Endometrial microvascular endothelial cells (primary cell): Measurements from ENCODE around the gene ESR1. TPM values are rescaled to one million over a fixed set of nuclear protein-coding genes. Genes with fewer than 3 reads are reported as not detected.
"Not testable (repeated sequence)": the region's sequence is repeated elsewhere in the genome, so short reads cannot be mapped to it uniquely, and the experiment has no call there.

Experiments
- in situ Hi-C: cut with HindIII; loops from 2 replicates; pipeline ENCODE4 v1.10.0; 2017; ENCODE audit warnings: low sequenced_read_pairs, low pct_unique_long_range_greater_than_20kb; ENCODE audit errors: inconsistent ontology term
- total RNA-seq: library from RNA; depleted of rRNA; stranded (reverse); fragments of >200 nt; gene quantifications from one replicate; pipeline ENCODE4 v1.2.3, GENCODE V29; 2015; ENCODE audit errors: inconsistent ontology term

ESR1 gene
- total RNA-seq, 1 donor from 2014 or later: not detected

DNA sequence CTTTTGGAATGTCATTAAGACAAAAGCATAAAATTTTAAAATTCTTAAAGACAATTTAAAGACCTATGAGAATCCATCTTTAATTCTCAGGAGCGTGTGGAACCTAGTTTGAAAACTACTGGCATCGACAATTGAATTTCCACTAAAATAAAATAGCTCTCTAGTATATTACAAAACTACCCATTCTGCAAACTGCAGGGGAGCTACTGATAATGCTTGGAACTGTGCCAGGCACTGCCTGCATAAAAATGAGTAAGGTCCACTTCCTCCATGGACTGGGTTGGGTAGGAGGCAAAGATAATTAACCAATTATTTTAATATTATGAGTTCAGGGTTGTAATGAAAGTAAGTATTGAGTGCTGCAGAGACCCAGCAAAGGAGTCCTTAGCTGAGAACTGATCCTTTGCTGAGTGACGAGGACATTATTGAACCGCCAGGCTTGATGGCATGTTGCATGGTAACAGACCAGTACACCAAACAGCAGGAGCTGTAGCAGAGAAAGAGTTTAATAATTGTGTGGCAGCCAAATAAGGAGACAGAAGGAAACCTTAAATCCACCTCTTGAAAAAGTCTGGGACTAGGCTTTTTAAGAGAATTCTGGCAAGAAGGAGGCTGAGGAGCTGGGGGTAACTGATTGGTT lies 261.3 kb downstream of the ESR1 start:
- in situ Hi-C loops: no loop called here

DNA sequence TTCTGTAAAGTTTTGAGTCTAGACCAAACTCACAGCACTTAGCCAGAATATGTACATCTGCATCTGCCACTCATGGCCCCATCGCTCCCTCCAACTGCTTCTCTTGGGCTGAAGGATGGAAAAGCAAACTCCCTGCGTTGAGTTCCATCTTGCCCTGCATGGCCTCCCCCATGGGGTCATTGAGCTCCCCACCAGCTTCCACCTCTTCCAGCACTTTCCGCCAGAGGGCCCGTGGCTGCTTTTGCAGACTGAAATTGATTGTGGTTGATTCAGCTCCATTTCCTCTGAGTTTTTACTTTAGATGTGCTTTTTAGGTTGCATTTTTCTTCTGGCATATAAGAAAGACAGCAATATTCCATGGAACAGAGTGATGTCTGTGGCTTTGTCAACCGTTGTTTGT lies 263.1 kb downstream of the ESR1 start:
- in situ Hi-C loops: no loop called here

DNA sequence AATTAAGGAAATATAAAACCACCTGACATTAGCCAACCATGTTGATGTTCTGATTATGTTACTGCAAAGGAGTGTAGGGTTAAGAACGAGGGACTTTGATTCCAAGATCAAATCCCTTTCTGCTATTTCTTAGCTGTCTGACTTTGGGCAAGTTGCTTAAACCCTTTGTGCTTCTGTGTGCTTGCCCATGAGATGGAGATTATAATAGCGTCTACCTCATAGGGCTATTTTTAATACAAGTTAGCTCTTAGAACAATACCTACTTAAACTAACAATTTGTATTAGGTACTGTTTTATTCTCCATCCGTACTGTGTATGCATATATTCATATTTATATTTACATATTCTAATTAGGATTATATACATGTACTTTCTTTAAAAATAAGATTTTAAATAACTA lies 263.8 kb downstream of the ESR1 start:
- in situ Hi-C loops: no loop called here

DNA sequence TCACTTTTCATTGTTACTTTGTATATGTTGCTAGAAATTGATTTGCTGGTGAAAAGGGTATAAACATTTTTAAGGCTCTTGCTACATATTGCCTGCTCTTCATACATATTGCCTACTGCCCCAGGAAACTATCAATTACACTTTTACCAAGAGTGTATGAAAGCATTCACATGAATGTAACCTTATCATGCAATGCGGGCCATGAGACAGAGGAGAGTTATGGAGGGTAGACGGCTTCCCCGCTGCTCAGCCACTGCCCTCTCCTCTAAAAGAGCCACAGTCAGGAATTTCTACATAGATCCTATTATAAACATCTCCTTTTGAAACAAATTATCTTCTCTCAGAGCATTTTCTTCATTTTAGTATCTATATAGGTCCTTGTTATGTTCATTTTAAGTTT lies 264.4 kb downstream of the ESR1 start:
- in situ Hi-C loops: no loop called here

GRCh38 chr6:152076242-152076641 lies 268.8 kb downstream of the ESR1 start:
- in situ Hi-C loops: not testable (repeated sequence)

- in situ Hi-C loops: no loop called here
Observed at GRCh38 chr6:152078001-152078400, 270.5 kb downstream of the ESR1 start.

GRCh38 chr6:152078804-152079203 lies 271.3 kb downstream of the ESR1 start:
- in situ Hi-C loops: no loop called here

DNA sequence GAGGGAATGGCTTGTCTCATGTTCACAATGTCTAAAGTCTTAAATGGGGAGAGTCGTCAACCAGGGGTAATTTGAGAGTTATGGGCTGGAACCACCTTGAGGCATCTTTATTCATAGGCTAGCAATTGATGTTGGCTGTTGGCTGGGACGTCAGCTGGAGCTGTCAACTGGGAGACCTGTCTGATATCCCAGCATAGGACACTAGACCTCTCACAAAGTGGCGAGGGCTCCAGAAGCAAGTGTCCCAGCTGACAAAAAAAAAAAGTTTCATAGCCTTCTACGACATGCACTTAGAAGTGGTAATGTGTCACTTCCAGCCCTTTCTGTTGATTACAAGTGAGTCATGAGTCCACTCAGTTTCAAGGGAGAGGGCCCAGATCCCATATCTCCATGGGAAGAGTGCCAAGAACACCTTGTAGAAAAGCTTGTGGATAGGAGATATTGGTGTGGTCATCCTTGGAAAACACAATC lies 278.0 kb downstream of the ESR1 start:
- in situ Hi-C loops: no loop called here

DNA sequence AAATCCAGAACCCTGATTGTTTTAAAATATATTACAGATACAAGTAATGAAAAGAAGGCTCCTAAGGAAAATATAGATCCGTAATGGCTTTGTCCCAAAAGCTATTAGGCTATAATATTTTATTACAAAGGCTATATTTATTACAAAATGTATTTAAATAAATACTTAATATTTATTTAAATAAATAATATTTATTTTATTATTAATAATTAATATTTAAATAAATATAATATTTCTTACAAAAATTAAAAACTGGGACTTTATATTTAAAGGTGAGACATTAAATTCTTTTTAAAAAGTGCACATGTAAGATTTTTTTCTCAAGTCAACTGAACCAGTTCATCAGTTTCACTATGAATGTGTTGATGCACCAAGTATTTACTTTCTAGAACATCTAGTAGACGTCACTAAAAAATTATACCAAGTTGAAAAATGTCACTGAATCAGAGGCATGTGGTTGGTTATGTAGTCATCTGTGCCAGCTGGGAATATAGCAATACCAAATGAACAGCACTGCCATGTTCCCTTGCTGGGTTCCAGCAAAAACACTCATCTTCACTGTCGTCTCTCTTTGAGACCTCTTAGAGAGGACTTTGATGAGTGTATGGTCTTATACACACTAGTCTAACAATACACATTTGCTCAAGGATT lies 278.9 kb downstream of the ESR1 start:
- in situ Hi-C loops: no loop called here

DNA sequence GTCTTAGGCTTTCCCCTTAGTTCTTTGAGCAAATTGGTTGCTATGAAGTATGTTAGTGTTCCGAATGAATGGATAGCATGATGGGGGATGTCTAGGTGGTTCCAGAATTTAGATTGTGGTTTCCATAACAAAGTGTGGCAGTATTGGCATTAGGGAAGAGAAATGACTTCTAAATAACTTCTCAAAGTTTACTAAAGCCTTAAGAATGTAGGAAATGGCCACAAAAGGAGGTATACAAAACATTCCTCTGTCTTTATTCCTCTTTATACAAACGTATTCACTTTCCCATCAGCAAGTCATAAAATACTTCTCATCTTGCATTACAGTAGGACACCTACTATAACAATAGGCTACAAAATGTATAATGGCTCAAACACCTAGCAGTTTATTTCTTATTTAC lies 279.6 kb downstream of the ESR1 start:
- in situ Hi-C loops: no loop called here

GRCh38 chr6:152087701-152088100 lies 280.2 kb downstream of the ESR1 start:
- in situ Hi-C loops: no loop called here

DNA sequence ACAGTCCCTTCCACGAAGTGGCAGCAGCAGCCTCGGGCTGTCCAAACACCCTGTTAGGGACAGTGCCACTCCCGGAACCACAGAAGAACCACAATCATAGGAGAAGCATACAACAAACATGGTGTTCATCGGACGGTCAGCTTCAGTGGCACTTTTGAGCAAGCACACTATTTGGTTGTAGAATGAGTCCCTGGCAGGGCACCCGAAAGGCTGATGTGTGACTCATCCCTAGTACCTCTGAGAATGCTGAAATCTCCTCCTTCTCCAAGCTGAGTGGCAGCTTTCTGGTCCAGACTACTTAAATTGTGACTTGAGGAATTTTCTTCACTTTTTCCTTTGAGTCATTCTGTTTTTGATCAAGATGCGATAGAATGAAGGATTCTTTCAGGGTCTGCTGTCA lies 282.5 kb downstream of the ESR1 start:
- in situ Hi-C loops: no loop called here

DNA sequence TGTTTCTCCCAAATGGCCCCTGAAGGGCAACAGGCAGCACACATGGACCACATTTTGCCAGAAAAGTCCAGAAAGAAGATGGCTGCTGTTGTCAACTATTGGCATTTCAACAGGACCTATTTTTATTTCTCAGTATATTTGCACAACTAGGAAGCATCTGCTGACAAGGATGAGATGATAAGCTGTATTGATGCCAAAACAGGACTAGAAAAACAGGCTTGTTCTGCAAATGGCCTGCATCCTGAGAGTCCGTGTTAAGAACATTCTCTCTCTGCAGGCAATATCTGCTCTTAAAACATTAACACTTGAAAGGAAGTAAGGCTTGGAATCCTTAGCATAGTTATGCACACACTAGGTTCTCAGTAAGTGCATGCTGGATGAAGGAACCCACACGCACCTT lies 283.7 kb downstream of the ESR1 start:
- in situ Hi-C loops: no loop called here

DNA sequence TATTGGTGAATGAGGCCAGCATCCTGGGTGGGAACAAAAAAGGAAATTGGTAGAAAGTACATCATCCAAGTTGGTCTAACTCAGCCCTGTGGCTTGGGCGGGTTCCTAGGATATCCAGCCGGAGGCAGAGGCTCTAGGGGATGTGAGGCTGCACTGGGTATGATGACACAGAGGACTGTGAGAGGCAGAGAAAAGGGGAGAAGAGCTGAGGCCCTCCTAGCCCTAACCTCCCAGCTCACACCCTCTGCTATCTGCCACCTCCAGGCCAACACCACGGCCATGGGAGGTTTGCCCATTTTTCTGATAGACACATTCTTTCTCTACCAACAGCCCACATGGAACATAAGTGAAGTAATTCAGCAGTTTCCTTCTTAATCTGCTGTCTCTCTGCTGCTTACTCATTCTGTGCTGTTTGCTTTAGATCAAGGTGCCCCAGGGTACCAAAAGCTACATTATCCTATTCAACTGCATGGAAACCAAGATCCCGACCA lies 284.4 kb downstream of the ESR1 start:
- in situ Hi-C loops: no loop called here

DNA sequence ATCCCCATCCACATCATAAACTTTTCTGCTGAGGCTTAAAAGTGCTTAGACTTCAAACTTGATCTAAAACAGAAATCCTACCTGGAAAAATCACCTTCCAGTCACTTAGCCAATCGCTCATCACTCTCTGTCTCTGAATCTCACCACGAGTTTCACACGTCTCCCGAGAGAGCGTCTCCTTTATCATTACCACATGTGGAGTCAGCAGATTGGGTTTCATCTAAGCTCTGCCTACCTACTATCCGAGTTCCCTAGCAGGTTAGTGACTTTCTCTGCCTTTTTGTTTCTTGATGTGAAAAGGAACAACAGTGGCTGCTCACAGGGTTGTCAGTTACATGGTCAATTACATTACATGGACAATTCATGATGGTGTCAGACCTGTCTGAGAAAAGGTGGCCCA lies 286.2 kb downstream of the ESR1 start:
- in situ Hi-C loops: no loop called here

DNA sequence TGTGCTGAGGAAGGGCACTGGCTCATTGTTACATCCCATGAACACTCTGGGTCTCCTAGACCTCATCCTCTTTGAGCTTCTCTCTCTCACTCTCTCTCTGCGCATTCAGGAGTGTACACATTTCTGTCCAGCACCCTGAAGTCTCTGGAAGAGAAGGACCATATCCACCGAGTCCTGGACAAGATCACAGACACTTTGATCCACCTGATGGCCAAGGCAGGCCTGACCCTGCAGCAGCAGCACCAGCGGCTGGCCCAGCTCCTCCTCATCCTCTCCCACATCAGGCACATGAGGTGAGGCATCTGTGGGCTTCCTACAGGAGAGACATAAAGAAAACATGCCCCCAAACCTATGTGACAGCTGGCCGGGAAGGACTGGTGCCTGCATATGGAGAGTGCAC lies 286.8 kb downstream of the ESR1 start:
- in situ Hi-C loops: no loop called here

DNA sequence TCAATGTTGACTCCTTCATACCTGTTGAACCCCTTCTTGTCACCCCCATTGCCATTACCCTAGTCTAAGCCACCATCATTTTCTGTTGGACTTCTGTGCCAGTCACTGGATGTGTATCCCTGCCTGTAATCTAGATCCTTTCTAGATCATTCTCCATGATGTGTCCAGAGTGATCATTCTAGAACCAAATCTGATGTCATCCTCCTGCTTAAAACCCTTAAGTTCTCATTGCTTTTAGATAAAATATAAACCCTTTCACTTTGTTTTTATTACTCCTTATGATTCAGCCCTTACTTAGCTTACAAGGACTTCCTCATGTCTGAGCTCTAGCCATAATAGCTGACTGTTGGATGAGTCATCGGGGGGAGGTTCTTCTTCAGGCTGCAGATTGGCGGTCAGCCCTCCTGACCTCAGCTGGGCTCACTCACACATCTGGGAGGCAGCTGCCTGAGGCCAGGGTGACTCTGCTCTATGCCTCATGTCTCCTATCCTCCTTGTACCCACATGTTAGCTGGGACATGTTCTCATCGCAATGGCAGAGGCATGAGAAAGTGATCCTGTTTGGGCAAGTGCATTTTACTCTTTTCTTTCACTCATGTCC lies 287.6 kb downstream of the ESR1 start:
- in situ Hi-C loops: no loop called here

- in situ Hi-C loops: no loop called here
Observed at GRCh38 chr6:152096863-152097496, 289.5 kb downstream of the ESR1 start.

GRCh38 chr6:152098683-152099082 lies 291.2 kb downstream of the ESR1 start:
- in situ Hi-C loops: no loop called here
